ENCODE measurements around the gene YIF1B.

- TF ChIP-seq CTCF (IDR thresholded peaks at IDR 0.05) (no peak), EP300 (IDR thresholded peaks at IDR 0.05) (no peak), POLR2A (IDR thresholded peaks at IDR 0.05; ENCODE audit: low read depth) (no peak)
Measured at GRCh38 chr19:38324431-38324830, 8.7 kb upstream of the YIF1B start.
